ENCODE data around the gene CLEC4D. TPM values are rescaled to one million over a fixed set of nuclear protein-coding genes. Genes with fewer than 3 reads are reported as not detected.
"Not testable (repeated sequence)": the region's sequence is repeated elsewhere in the genome, so short reads cannot be mapped to it uniquely, and the experiment has no call there.

CLEC4D gene
- polyA plus RNA-seq, 1 donor from 2014 or later = not detected

DNA sequence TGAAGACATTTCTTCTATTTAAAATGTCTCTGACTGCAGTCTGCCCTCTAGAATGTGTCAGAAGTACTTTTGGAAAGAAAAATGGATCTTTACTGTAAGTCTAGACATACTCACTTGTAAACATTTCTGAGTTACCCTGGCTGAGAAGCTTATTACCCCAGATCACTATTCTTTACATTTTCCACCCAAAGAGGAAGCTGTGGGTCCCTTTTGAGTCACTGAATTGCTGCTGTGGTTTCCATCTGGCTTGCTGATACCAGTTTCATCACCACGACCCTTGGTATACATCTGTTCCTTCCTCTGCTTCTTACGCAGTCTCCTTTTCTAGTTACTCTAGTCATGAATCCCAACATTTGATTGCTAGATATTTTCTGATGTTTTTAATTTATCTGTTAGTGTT is 20.2 kb upstream of the CLEC4D start:
- no peak for TF ChIP-seq MXI1 (conservative IDR thresholded peaks at IDR 0.05; ENCODE audit: poor library complexity, severe bottlenecking)
- TF ChIP-seq, protein P1, sequence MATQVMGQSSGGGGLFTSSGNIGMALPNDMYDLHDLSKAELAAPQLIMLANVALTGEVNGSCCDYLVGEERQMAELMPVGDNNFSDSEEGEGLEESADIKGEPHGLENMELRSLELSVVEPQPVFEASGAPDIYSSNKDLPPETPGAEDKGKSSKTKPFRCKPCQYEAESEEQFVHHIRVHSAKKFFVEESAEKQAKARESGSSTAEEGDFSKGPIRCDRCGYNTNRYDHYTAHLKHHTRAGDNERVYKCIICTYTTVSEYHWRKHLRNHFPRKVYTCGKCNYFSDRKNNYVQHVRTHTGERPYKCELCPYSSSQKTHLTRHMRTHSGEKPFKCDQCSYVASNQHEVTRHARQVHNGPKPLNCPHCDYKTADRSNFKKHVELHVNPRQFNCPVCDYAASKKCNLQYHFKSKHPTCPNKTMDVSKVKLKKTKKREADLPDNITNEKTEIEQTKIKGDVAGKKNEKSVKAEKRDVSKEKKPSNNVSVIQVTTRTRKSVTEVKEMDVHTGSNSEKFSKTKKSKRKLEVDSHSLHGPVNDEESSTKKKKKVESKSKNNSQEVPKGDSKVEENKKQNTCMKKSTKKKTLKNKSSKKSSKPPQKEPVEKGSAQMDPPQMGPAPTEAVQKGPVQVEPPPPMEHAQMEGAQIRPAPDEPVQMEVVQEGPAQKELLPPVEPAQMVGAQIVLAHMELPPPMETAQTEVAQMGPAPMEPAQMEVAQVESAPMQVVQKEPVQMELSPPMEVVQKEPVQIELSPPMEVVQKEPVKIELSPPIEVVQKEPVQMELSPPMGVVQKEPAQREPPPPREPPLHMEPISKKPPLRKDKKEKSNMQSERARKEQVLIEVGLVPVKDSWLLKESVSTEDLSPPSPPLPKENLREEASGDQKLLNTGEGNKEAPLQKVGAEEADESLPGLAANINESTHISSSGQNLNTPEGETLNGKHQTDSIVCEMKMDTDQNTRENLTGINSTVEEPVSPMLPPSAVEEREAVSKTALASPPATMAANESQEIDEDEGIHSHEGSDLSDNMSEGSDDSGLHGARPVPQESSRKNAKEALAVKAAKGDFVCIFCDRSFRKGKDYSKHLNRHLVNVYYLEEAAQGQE (IDR thresholded peaks at IDR 0.05; ENCODE audit: borderline replicate concordance) = no peak
- Histone ChIP-seq H3K9ac (ENCODE audit: low read length) (no peak overlapping the region), H4K20me1 (ENCODE audit: insufficient read depth) (no peaks in the 10 kb centered on the region), H3K79me2 (replicated peaks; ENCODE audit: insufficient read depth, low read length) (no peaks in the 10 kb centered on the region), H3K4me2 (ENCODE audit: low read length) (no peak overlapping the region), H2AFZ (ENCODE audit: low read depth, low read length) (no peak overlapping the region), H3K27me3 (ENCODE audit: insufficient read depth, low read depth, low read length) (no peaks in the 10 kb centered on the region), H3K9me3 (ENCODE audit: low read length) (no peaks in the 10 kb centered on the region), H3K36me3 (ENCODE audit: insufficient read depth, low read length) (no peaks in the 10 kb centered on the region), H3K4me3 (ENCODE audit: low read length) (no peak overlapping the region), H3F3A (ENCODE audit: insufficient read depth, low read length, poor library complexity, severe bottlenecking) (no peaks in the 10 kb centered on the region), H3K9me2 (ENCODE audit: insufficient read depth, low read length) (no peaks in the 10 kb centered on the region), H3K27ac (ENCODE audit: low read length) (no peak overlapping the region)

DNA sequence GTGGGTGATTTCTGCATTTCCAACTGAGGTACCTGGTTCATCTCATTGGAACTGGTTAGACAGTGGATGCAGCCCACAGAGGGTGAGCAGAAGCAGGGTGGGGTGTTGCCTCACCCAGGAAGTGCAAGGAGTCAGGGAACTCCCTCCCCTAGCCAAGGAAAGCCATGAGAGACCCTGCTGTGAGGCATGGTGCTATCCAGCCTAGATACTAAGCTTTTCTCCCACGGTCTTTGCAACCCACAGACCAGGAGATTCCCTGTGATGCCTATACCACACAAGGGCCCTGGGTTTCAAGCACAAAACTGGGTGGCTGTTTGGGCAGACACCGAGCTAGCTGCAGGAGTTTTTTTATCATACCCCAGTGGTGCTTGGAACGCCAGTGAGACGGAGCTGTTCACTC is 17.6 kb upstream of the CLEC4D start:
- H3K9me2 ChIP-seq (ENCODE audit: insufficient read depth, low read length); H3K27me3 ChIP-seq (ENCODE audit: insufficient read depth, low read depth, low read length); H3K9ac ChIP-seq (ENCODE audit: low read length); H3F3A ChIP-seq (ENCODE audit: insufficient read depth, low read length, poor library complexity, severe bottlenecking); H3K9me3 ChIP-seq (ENCODE audit: low read length); H3K27ac ChIP-seq (ENCODE audit: low read length); H3K36me3 ChIP-seq (ENCODE audit: insufficient read depth, low read length); H3K4me2 ChIP-seq (ENCODE audit: low read length); H2AFZ ChIP-seq (ENCODE audit: low read depth, low read length); H3K79me2 ChIP-seq (replicated peaks; ENCODE audit: insufficient read depth, low read length); H4K20me1 ChIP-seq (ENCODE audit: insufficient read depth); H3K4me3 ChIP-seq (ENCODE audit: low read length): not testable (repeated sequence)

DNA sequence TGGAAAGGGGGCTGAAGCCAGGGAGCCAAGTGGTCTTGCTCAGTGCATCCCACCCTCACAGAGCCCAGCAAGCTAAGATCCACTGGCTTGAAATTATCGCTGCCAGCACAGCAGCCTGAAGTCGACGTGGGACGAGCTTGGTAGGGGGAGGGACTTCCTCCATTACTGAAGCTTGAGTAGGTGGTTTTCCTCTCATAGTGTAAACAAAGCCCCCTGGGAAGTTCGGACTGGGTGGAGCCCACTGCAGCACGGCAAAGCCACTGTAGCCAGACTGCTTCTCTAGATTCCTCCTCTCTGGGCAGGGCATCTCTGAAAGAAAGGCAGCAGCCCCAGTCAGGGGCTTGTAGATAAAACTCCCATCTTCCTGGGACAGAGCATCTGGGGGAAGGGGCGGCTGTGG is 17.2 kb upstream of the CLEC4D start:
- H2AFZ ChIP-seq (ENCODE audit: low read depth, low read length); H3K4me3 ChIP-seq (ENCODE audit: low read length); H3K9ac ChIP-seq (ENCODE audit: low read length); H3K4me2 ChIP-seq (ENCODE audit: low read length); H3K27ac ChIP-seq (ENCODE audit: low read length); H3K27me3 ChIP-seq (ENCODE audit: insufficient read depth, low read depth, low read length); H3K79me2 ChIP-seq (replicated peaks; ENCODE audit: insufficient read depth, low read length); H3K9me2 ChIP-seq (ENCODE audit: insufficient read depth, low read length); H3K9me3 ChIP-seq (ENCODE audit: low read length); H4K20me1 ChIP-seq (ENCODE audit: insufficient read depth); H3K36me3 ChIP-seq (ENCODE audit: insufficient read depth, low read length); H3F3A ChIP-seq (ENCODE audit: insufficient read depth, low read length, poor library complexity, severe bottlenecking): not testable (repeated sequence)

DNA sequence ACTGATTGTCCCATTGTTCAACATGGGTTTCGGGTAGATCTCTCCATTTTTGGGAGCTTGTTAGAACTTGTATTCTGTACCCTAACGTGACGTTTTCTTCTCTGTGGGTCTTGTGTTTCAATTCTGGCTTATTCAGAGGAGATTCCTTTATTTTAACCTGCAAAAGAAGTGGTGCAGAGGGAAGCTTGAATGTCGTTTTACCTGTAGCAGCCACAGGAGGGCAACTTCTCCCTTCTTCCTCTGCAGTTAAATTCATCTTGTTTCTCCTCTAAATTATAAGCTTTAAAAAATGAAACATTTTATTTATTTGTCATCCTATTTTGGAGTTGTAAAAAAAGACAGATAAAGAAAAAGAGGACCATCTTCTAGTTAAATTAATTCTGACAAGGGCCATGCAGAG is 13.7 kb upstream of the CLEC4D start:
- H2AFZ ChIP-seq (ENCODE audit: low read depth, low read length) = no peak overlapping the region
- H3K9me2 ChIP-seq (ENCODE audit: insufficient read depth, low read length) = no peaks in the 10 kb centered on the region
- H3K4me2 ChIP-seq (ENCODE audit: low read length) = no peak overlapping the region

More for the DNA sequence above, 13.7 kb upstream of the CLEC4D start:
- no peaks in the 10 kb centered on the region for H3K27me3 ChIP-seq (ENCODE audit: insufficient read depth, low read depth, low read length)
- no peaks in the 10 kb centered on the region for H3K79me2 ChIP-seq (replicated peaks; ENCODE audit: insufficient read depth, low read length)
- no peak overlapping the region for H3K4me3 ChIP-seq (ENCODE audit: low read length)
- H3F3A ChIP-seq (ENCODE audit: insufficient read depth, low read length, poor library complexity, severe bottlenecking) = no peaks in the 10 kb centered on the region
- no peaks in the 10 kb centered on the region for H4K20me1 ChIP-seq (ENCODE audit: insufficient read depth)
- no peak overlapping the region for H3K27ac ChIP-seq (ENCODE audit: low read length)
- H3K9ac ChIP-seq (ENCODE audit: low read length) = no peak overlapping the region
- H3K9me3 ChIP-seq (ENCODE audit: low read length) = no peaks in the 10 kb centered on the region
- no peak for TF ChIP-seq EZH2 (IDR thresholded peaks at IDR 0.05; ENCODE audit: borderline replicate concordance, insufficient read depth, low read length, poor library complexity, severe bottlenecking)
- no peaks in the 10 kb centered on the region for H3K36me3 ChIP-seq (ENCODE audit: insufficient read depth, low read length)
